Gastrocnemius medialis (tissue), 4 donors: ENCODE measurements around the gene IGSF9.

ENCODE experiments used
- CTCF ChIP-seq, 5 experiments: fragments of 450-650 bp in 3 of 5; fragments of 200-600 bp in 2 of 5; sonication (generic) in 2 of 5; IDR thresholded peaks in 4 of 5; conservative IDR thresholded peaks in 1 of 5; 1 replicate in 4 of 5; 2 replicates in 1 of 5; pipeline ENCODE4 v1.5.1; 2016 to 2019; ENCODE audit warnings: antibody characterized with exemption in 5 of 5, mild to moderate bottlenecking in 3 of 5, moderate library complexity in 3 of 5
- POLR2A ChIP-seq, 2 donors: fragments of 450-650 bp; IDR thresholded peaks; one replicate each; pipeline ENCODE4 v1.6.1; 2017; ENCODE audit warnings: antibody characterized with exemption in 2 of 2, mild to moderate bottlenecking in 2 of 2, moderate library complexity in 2 of 2

GRCh38 chr1:159978107-159978398, 32.6 kb upstream of the IGSF9 start:
- TF ChIP-seq CTCF (IDR thresholded peaks at IDR 0.05 in 4 of 5, conservative IDR thresholded peaks at IDR 0.05 in 1 of 5) (no peak), POLR2A (IDR thresholded peaks at IDR 0.05) (no peak)
